Measurements from ENCODE around the gene OR8B12.
"Not testable (repeated sequence)": the region's sequence is repeated elsewhere in the genome, so short reads cannot be mapped to it uniquely, and the experiment has no call there.

Gene OR8B12

GRCh38 chr11:124519850-124520549 is 23.5 kb downstream of the OR8B12 start:
- no peak for DNase-seq

DNA sequence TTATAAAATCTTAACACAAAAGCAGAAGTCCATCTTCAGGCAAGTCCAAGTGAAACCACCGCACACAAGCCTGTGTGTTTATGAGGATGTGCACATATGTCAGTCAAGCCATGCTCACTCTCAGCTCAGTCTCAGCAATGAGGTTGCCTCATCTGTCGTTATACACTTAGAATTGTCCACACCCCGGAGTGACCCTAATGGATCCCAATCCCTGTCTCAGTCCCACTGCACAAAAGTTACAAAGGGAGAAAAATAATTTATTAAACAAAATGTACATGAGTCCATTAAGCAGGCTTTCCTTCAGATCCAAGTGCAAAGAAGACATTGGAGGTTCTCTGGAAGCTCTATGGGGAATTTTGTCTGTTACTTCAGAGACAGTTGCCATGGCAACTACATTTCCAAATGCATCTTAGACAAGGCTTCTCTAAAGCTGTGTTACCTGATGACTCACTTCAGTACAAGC is 24.4 kb downstream of the OR8B12 start:
- DNase-seq, result no peak

DNA sequence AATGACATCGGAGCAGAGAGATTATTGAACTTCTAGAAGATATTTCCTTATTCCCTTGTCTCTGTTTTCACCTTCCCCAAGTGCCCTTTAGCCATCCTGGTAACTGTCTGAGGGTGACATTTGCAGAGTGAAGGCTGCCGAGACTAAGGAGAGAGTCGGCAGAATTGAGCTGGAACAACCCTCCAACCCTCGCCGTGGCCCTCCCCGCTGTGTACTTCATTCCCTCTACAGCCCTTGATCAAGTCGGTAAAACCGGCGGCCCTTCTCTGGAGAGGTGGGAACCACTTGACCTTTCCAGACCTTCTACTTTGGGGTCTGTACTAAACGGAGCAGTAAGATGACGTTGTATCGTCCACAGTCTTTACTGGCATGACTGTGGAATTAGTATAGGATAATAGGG is 26.1 kb downstream of the OR8B12 start:
- DNase-seq, result no peak

- DNase-seq, result not testable (repeated sequence)
These were observed 28.8 kb downstream of the OR8B12 start for GRCh38 chr11:124514675-124515074.

GRCh38 chr11:124514131-124514530 is 29.3 kb downstream of the OR8B12 start:
- DNase-seq, result no peak

GRCh38 chr11:124511745-124512144 is 31.7 kb downstream of the OR8B12 start:
- DNase-seq, result no peak

GRCh38 chr11:124510279-124510678 is 33.2 kb downstream of the OR8B12 start:
- DNase-seq, result no peak

DNA sequence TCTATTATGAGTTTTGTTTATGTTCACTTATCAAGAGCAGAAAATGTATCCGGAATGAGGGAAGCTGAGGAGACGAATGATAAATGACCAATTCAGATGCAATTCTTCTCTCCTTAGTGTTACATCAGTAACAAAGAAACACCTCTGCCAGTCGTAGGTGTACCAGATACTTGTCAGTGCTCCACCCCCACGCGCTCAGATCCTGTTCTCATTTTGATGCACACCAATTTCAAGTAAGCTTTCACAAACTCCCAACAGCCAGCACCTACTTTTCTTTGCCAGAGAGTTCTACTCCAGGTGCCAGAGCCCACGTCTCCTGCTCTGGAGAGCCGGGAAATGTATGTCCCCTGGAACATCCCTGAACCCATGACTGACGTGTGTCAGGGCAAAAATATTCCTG is 43.7 kb downstream of the OR8B12 start:
- no peak for DNase-seq

DNA sequence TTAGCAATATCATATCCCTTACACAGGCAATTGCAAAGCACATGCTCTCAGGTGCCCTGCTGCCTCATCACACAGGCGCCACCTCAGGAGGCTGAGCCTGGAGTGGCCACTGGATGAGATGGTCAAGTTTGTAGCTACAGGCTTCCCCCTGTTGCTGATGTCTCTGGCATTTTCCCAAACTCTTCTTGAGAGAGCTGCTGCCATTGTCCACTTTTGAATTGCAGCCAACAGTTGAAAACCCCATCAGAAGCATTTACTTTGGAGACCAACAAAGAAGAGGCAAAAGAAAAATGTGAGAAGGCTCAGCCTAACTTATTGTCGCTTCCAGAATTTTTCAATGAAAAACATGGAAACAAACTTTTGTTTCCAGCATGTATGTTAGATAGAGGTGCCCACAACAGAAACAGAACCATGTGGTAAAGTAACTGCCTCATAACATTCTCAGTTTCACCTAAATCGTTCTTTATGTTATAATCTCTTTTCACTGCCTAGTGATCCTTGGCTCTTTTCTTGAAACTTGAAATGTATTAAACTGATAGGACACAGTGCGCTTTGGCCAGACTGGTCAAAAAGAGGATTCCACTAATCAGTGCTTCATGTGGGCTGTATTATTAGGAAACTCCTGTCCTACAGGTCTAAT is 50.3 kb downstream of the OR8B12 start:
- no peak for DNase-seq

Measured in effector CD4-positive, alpha-beta T cell (primary cell).